HG03025 (cell line): ENCODE data around the gene SORCS3.
"Not testable (repeated sequence)": the region's sequence is repeated elsewhere in the genome, so short reads cannot be mapped to it uniquely, and the experiment has no call there.

ENCODE experiments used
- ATAC-seq: cut with Tn5 transposase; IDR thresholded peaks from one replicate; pipeline ENCODE4 v1.9.1; 2021; ENCODE audit warnings: mild to moderate bottlenecking, moderate library complexity; ENCODE audit not compliant: unreplicated experiment, low FRiP score

SORCS3 gene

GRCh38 chr10:104688251-104689042 is 47.4 kb downstream of the SORCS3 start:
- ATAC-seq: no peak

GRCh38 chr10:104689105-104689504 is 48.0 kb downstream of the SORCS3 start:
- ATAC-seq: no peak

- ATAC-seq: no peak
Observed at GRCh38 chr10:104689547-104689946, 48.5 kb downstream of the SORCS3 start.

- ATAC-seq: no peak
Observed at GRCh38 chr10:104690101-104690500, 49.0 kb downstream of the SORCS3 start.

- no peak for ATAC-seq
Observed at GRCh38 chr10:104690959-104691358, 49.9 kb downstream of the SORCS3 start.

GRCh38 chr10:104694074-104694473 is 53.0 kb downstream of the SORCS3 start:
- ATAC-seq: no peak

- not testable (repeated sequence) for ATAC-seq
Observed at GRCh38 chr10:104703262-104703661, 62.2 kb downstream of the SORCS3 start.

- no peak for ATAC-seq
Observed at GRCh38 chr10:104706886-104707285, 65.8 kb downstream of the SORCS3 start.

- no peak for ATAC-seq
Observed at GRCh38 chr10:104707602-104708459, 66.7 kb downstream of the SORCS3 start.

GRCh38 chr10:104711302-104711721 is 70.2 kb downstream of the SORCS3 start:
- no peak for ATAC-seq

GRCh38 chr10:104730593-104730992 is 89.5 kb downstream of the SORCS3 start:
- ATAC-seq: not testable (repeated sequence)

- ATAC-seq: no peak
Observed at GRCh38 chr10:104731192-104731591, 90.1 kb downstream of the SORCS3 start.

- no peak for ATAC-seq
Observed at GRCh38 chr10:104732222-104732621, 91.1 kb downstream of the SORCS3 start.

GRCh38 chr10:104734433-104734832 is 93.3 kb downstream of the SORCS3 start:
- no peak for ATAC-seq

- no peak for ATAC-seq
Observed at GRCh38 chr10:104735036-104735756, 94.1 kb downstream of the SORCS3 start.

- no peak for ATAC-seq
Observed at GRCh38 chr10:104735757-104736391, 94.8 kb downstream of the SORCS3 start.

GRCh38 chr10:104741127-104741526 is 100.0 kb downstream of the SORCS3 start:
- ATAC-seq: no peak

- ATAC-seq: no peak
Observed at GRCh38 chr10:104744052-104744451, 103.0 kb downstream of the SORCS3 start.

GRCh38 chr10:104750291-104750690 is 109.2 kb downstream of the SORCS3 start:
- no peak for ATAC-seq

- no peak for ATAC-seq
Observed at GRCh38 chr10:104762793-104763192, 121.7 kb downstream of the SORCS3 start.
